K562 (cell line): ENCODE results near the gene ZNF362. TPM values are rescaled to one million over a fixed set of nuclear protein-coding genes. Genes with fewer than 3 reads are reported as not detected.

ENCODE experiments used
- CGGBP1 ChIP-seq: fragments of 250-450 bp; sonication (Bioruptor Pico); IDR thresholded peaks from 2 replicates; pipeline ENCODE4 v1.9.0; 2021; ENCODE audit warnings: mild to moderate bottlenecking
- CHD2 ChIP-seq: IDR thresholded peaks from 2 replicates; pipeline ENCODE4 v1.6.1; 2011; ENCODE audit warnings: low read depth, low read length
- CTBP1 ChIP-seq: fragments of 450-650 bp; IDR thresholded peaks from 2 replicates; pipeline ENCODE4 v1.6.1; 2016; ENCODE audit warnings: borderline replicate concordance
- HNRNPLL ChIP-seq: fragments of 200-400 bp; formaldehyde crosslinking; IDR thresholded peaks from 2 replicates; pipeline ENCODE4 v1.6.1; 2017; ENCODE audit warnings: low read length, low read depth, mild to moderate bottlenecking; ENCODE audit not compliant: poor library complexity, severe bottlenecking
- HOMEZ ChIP-seq: fragments of 250-450 bp; sonication (Bioruptor Pico); IDR thresholded peaks from 2 replicates; pipeline ENCODE4 v1.4.0; 2020; ENCODE audit warnings: mild to moderate bottlenecking, moderate library complexity
- KDM4B ChIP-seq, 2 experiments: fragments of 450-650 bp in 1 of 2; sonication (generic) in 1 of 2; IDR thresholded peaks; 2 replicates each; pipeline ENCODE4 v1.6.1; 2016 to 2017; ENCODE audit warnings: borderline replicate concordance in 2 of 2, antibody characterized with exemption in 1 of 2, low read depth in 1 of 2, mild to moderate bottlenecking in 1 of 2
- MAFF ChIP-seq: IDR thresholded peaks from 2 replicates; pipeline ENCODE4 v1.6.1; 2012; ENCODE audit warnings: low read length, improper control_type of control experiment
- MAZ ChIP-seq, 2 experiments: fragments of 450-650 bp in 1 of 2; sonication (generic) in 1 of 2; formaldehyde crosslinking; IDR thresholded peaks in 1 of 2; conservative IDR thresholded peaks in 1 of 2; 2 replicates each; pipeline versions ENCODE4 v1.4.0 to v1.5.0; 2020; ENCODE audit warnings: mild to moderate bottlenecking in 1 of 2, missing genetic modification reagents in 1 of 2
- NFXL1 ChIP-seq: fragments of 450-650 bp; formaldehyde crosslinking; IDR thresholded peaks from 2 replicates; pipeline ENCODE4 v1.4.0; 2021; ENCODE audit warnings: mild to moderate bottlenecking
- NR1H2 ChIP-seq: sonication (generic); formaldehyde crosslinking; IDR thresholded peaks from 2 replicates; pipeline ENCODE4 v1.4.0; 2020; ENCODE audit warnings: mild to moderate bottlenecking, missing genetic modification reagents
- PRDM10 ChIP-seq: fragments of 450-650 bp; IDR thresholded peaks from 2 replicates; pipeline ENCODE4 v1.6.1; 2018; ENCODE audit not compliant: partially characterized antibody
- RBBP5 ChIP-seq: fragments of 200-600 bp; sonication (generic); IDR thresholded peaks from 2 replicates; pipeline ENCODE4 v1.6.1; 2012; ENCODE audit warnings: borderline replicate concordance, mild to moderate bottlenecking, low read length, control low read depth, inconsistent platforms; ENCODE audit not compliant: insufficient read depth, poor library complexity, severe bottlenecking
- SNAPC5 ChIP-seq: fragments of 250-450 bp; sonication (Bioruptor Pico); IDR thresholded peaks from 2 replicates; pipeline ENCODE4 v1.8.0; 2021; ENCODE audit warnings: moderate library complexity, mild to moderate bottlenecking, inconsistent platforms
- SNIP1 ChIP-seq: fragments of 450-650 bp; IDR thresholded peaks from 2 replicates; pipeline ENCODE4 v1.7.1; 2017; ENCODE audit warnings: low read depth, mild to moderate bottlenecking
- SP1 ChIP-seq: sonication (generic); formaldehyde crosslinking; IDR thresholded peaks from 2 replicates; pipeline ENCODE4 v1.8.1; 2022; ENCODE audit warnings: mild to moderate bottlenecking, missing genetic modification reagents
- SREBF2 ChIP-seq: sonication (generic); formaldehyde crosslinking; IDR thresholded peaks from 2 replicates; pipeline ENCODE4 v1.4.0; 2020; ENCODE audit warnings: mild to moderate bottlenecking, missing genetic modification reagents
- TEAD1 ChIP-seq, 2 experiments: fragments of 450-650 bp in 1 of 2; sonication (generic) in 1 of 2; formaldehyde crosslinking; IDR thresholded peaks; 2 replicates each; pipeline versions ENCODE4 v1.4.0 to v1.8.0; 2020 to 2022; ENCODE audit warnings: mild to moderate bottlenecking in 2 of 2, missing genetic modification reagents in 1 of 2
- ZBTB12 ChIP-seq: fragments of 250-450 bp; sonication (Bioruptor Pico); IDR thresholded peaks from 2 replicates; pipeline ENCODE4 v1.4.0; 2020
- ZFP30 ChIP-seq: fragments of 250-450 bp; sonication (Bioruptor Pico); IDR thresholded peaks from 2 replicates; pipeline ENCODE4 v1.8.0; 2022; ENCODE audit warnings: moderate library complexity, mild to moderate bottlenecking, inconsistent platforms, borderline replicate concordance
- ZNF436 ChIP-seq: fragments of 250-450, 450-650 bp; sonication (Bioruptor Pico); formaldehyde crosslinking; IDR thresholded peaks from 2 replicates; pipeline ENCODE4 v1.7.0; 2020; ENCODE audit warnings: mild to moderate bottlenecking
- ZNF445 ChIP-seq: fragments of 250-450 bp; sonication (Bioruptor Pico); IDR thresholded peaks from 2 replicates; pipeline ENCODE4 v1.4.0; 2020; ENCODE audit warnings: low read depth, mild to moderate bottlenecking, moderate library complexity
- polyA plus RNA-seq, 8 experiments: library from polyadenylated mRNA; depleted of rRNA in 4 of 8; stranded (reverse) in 5 of 8; unstranded in 3 of 8; fragments of >200 nt; fragmentation: Nextera tagmentation in 2 of 8; fragmentation: Illumina TruSeq in 1 of 8; extraction: Ambion mirVana in 2 of 8; extraction: Trizol in 1 of 8; gene quantifications; 2 replicates each; pipeline versions ENCODE4 v1.2.1 to v1.2.3, GENCODE V29; 2011 to 2014; ENCODE audit warnings: inconsistent platforms in 1 of 8, missing spikeins in 1 of 8
- total RNA-seq, 7 experiments: library from RNA; depleted of rRNA in 6 of 7; stranded (reverse); fragments of >200 nt in 6 of 7; fragmentation: Illumina TruSeq in 2 of 7; extraction: Trizol in 2 of 7; gene quantifications; 2 replicates each; pipeline versions ENCODE4 v1.2.1 to v1.2.3, GENCODE V29; 2011 to 2021; ENCODE audit warnings: low replicate concordance in 1 of 7

ZNF362 gene
- total and polyA plus RNA-seq, 9 of the 15 experiments (the other 6 are each of a cell fraction or from before 2014, with no cell fraction given): 0.01 to 1.1 (median 0.35) TPM; not detected in 1

DNA sequence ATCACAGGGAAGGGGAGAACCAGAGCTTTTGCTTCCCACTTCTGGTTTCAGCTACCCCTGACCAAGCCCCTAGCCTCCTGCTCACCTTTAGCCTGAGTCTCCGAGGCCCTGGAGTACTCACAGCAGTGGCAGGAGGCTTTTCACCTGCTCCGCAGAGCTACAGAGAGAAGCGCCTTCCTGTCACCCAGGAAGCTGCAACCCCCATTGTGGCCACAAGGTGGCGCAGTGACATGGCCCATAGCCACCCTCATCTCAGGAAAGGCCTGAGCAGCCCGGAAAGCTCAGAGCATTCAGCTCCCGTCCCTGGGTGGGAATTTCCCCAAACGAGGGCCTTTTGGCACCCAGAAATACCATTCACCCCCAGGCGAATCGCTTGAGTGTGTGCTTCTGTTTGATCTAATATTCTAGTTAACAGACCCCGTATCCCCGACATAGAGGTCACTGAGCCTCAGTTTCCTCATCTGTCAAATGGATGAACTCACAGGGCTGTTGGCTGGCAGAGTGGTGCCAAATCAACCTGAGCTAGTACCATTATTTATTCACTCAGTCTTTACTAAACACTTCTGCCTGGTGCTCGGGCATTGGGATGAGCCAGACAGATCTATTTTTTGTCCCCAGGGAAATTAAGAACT is 39.3 kb downstream of the ZNF362 start (continued):
- TF ChIP-seq HNRNPLL: no peak
- TF ChIP-seq ZNF445: no peak
- TF ChIP-seq KDM4B (IDR thresholded peaks at IDR 0.05; ENCODE audit: borderline replicate concordance in 2 of 2, low read depth in 1 of 2): no peak
- no peak for TF ChIP-seq ZBTB12 (CRISPR knock-in tag)
- no peak for TF ChIP-seq RBBP5
- peak; percentile 58; the same call in 1 of the 2 replicates for TF ChIP-seq CTBP1
- TF ChIP-seq SREBF2: no peak
- TF ChIP-seq NFXL1 (CRISPR knock-in tag): no peak
- TF ChIP-seq ZNF436 (CRISPR knock-in tag): no peak
- TF ChIP-seq ZFP30: no peak
- no peak for TF ChIP-seq SNAPC5 (CRISPR knock-in tag)
- no peak for TF ChIP-seq PRDM10
- no peak for TF ChIP-seq NR1H2
- no peak for TF ChIP-seq SNIP1
- TF ChIP-seq TEAD1 (CRISPR knock-in tag; IDR thresholded peaks at IDR 0.05): no peak
- TF ChIP-seq CGGBP1 (CRISPR knock-in tag): no peak
- TF ChIP-seq HOMEZ (CRISPR knock-in tag): no peak
- no peak for TF ChIP-seq CHD2
- TF ChIP-seq SP1 (CRISPR knock-in tag): no peak
- peak in 1 of 2 experiments; percentile 43; a peak in 2 of 4 replicates for TF ChIP-seq MAZ (CRISPR knock-in tag; conservative IDR thresholded peaks at IDR 0.05 in 1 of 2, IDR thresholded peaks at IDR 0.05 in 1 of 2)
- no peak for TF ChIP-seq MAFF
